ENCODE measurements around the gene CASP14.
"Not testable (repeated sequence)": the region's sequence is repeated elsewhere in the genome, so short reads cannot be mapped to it uniquely, and the experiment has no call there.

The CASP14 gene

GRCh38 chr19:15074371-15074770 is 25.1 kb downstream of the CASP14 start:
- Histone ChIP-seq H3K79me2 (ENCODE audit: insufficient read depth, low read length) (no peaks in the 10 kb centered on the region), H2AFZ (ENCODE audit: low read length) (no peak overlapping the region), H3K27ac (ENCODE audit: low read depth, low read length, poor library complexity, severe bottlenecking) (no peak overlapping the region), H3K4me1 (ENCODE audit: insufficient read depth, low read length, severe bottlenecking) (no peaks in the 10 kb centered on the region), H3K27me3 (ENCODE audit: insufficient read depth, low read length) (no peaks in the 10 kb centered on the region), H3K9me2 (ENCODE audit: low read depth, low read length) (no peaks in the 10 kb centered on the region), H3K4me3 (ENCODE audit: low read depth, low read length, poor library complexity, severe bottlenecking) (no peak overlapping the region), H3F3A (ENCODE audit: insufficient read depth, low read length) (no peaks in the 10 kb centered on the region), H3K9ac (ENCODE audit: low read length) (no peak overlapping the region), H3K4me2 (ENCODE audit: low read length) (no peak overlapping the region), H3K9me3 (ENCODE audit: low read length) (no peaks in the 10 kb centered on the region), H4K20me1 (ENCODE audit: insufficient read depth, low read length) (no peaks in the 10 kb centered on the region), H3K36me3 (ENCODE audit: insufficient read depth, low read length) (no peaks in the 10 kb centered on the region)
- no peak for TF ChIP-seq CTCF (IDR thresholded peaks at IDR 0.05; ENCODE audit: low read length)
- no peak for TF ChIP-seq EZH2 (IDR thresholded peaks at IDR 0.05; ENCODE audit: borderline replicate concordance, low read length)

GRCh38 chr19:15075806-15076205 is 26.5 kb downstream of the CASP14 start:
- no peaks in the 10 kb centered on the region for H3K27me3 ChIP-seq (ENCODE audit: insufficient read depth, low read length)
- H3K4me2 ChIP-seq (ENCODE audit: low read length): no peak overlapping the region
- H3K4me3 ChIP-seq (ENCODE audit: low read depth, low read length, poor library complexity, severe bottlenecking): no peak overlapping the region
- no peak overlapping the region for H3K27ac ChIP-seq (ENCODE audit: low read depth, low read length, poor library complexity, severe bottlenecking)
- no peaks in the 10 kb centered on the region for H3K9me2 ChIP-seq (ENCODE audit: low read depth, low read length)
- no peaks in the 10 kb centered on the region for H3F3A ChIP-seq (ENCODE audit: insufficient read depth, low read length)
- H3K4me1 ChIP-seq (ENCODE audit: insufficient read depth, low read length, severe bottlenecking): no peaks in the 10 kb centered on the region
- H2AFZ ChIP-seq (ENCODE audit: low read length): no peak overlapping the region
- no peaks in the 10 kb centered on the region for H3K79me2 ChIP-seq (ENCODE audit: insufficient read depth, low read length)
- TF ChIP-seq EZH2 (IDR thresholded peaks at IDR 0.05; ENCODE audit: borderline replicate concordance, low read length) (no peak), CTCF (IDR thresholded peaks at IDR 0.05; ENCODE audit: low read length) (no peak)
- H3K36me3 ChIP-seq (ENCODE audit: insufficient read depth, low read length): no peaks in the 10 kb centered on the region
- no peaks in the 10 kb centered on the region for H3K9me3 ChIP-seq (ENCODE audit: low read length)
- H4K20me1 ChIP-seq (ENCODE audit: insufficient read depth, low read length): no peaks in the 10 kb centered on the region
- H3K9ac ChIP-seq (ENCODE audit: low read length): no peak overlapping the region

GRCh38 chr19:15080002-15080401 is 30.7 kb downstream of the CASP14 start:
- not testable (repeated sequence) for H4K20me1 ChIP-seq (ENCODE audit: insufficient read depth, low read length); H2AFZ ChIP-seq (ENCODE audit: low read length); H3F3A ChIP-seq (ENCODE audit: insufficient read depth, low read length); H3K9ac ChIP-seq (ENCODE audit: low read length); H3K9me3 ChIP-seq (ENCODE audit: low read length); H3K4me3 ChIP-seq (ENCODE audit: low read depth, low read length, poor library complexity, severe bottlenecking); H3K27ac ChIP-seq (ENCODE audit: low read depth, low read length, poor library complexity, severe bottlenecking); H3K27me3 ChIP-seq (ENCODE audit: insufficient read depth, low read length); H3K4me2 ChIP-seq (ENCODE audit: low read length); H3K9me2 ChIP-seq (ENCODE audit: low read depth, low read length); H3K36me3 ChIP-seq (ENCODE audit: insufficient read depth, low read length); H3K79me2 ChIP-seq (ENCODE audit: insufficient read depth, low read length); H3K4me1 ChIP-seq (ENCODE audit: insufficient read depth, low read length, severe bottlenecking)

- Histone ChIP-seq H3K4me3 (ENCODE audit: low read depth, low read length, poor library complexity, severe bottlenecking) (no peak within 1 kb of the TSS), H3K27ac (ENCODE audit: low read depth, low read length, poor library complexity, severe bottlenecking) (no peak within 1 kb of the TSS), H3K9me2 (ENCODE audit: low read depth, low read length) (no peaks in the 10 kb centered on the region), H3F3A (ENCODE audit: insufficient read depth, low read length) (no peaks in the 10 kb centered on the region), H3K9me3 (ENCODE audit: low read length) (no peaks in the 10 kb centered on the region), H3K36me3 (ENCODE audit: insufficient read depth, low read length) (no peaks in the 10 kb centered on the region), H3K27me3 (ENCODE audit: insufficient read depth, low read length) (peaks cover 4% of the 10 kb centered on the region; the same call in 1 of the 2 replicates), H4K20me1 (ENCODE audit: insufficient read depth, low read length) (no peaks in the 10 kb centered on the region), H2AFZ (ENCODE audit: low read length) (no peak within 1 kb of the TSS), H3K79me2 (ENCODE audit: insufficient read depth, low read length) (no peaks in the 10 kb centered on the region), H3K4me1 (ENCODE audit: insufficient read depth, low read length, severe bottlenecking) (no peaks in the 10 kb centered on the region), H3K4me2 (ENCODE audit: low read length) (no peak within 1 kb of the TSS), H3K9ac (ENCODE audit: low read length) (no peak within 1 kb of the TSS)
- no peak for TF ChIP-seq CTCF (IDR thresholded peaks at IDR 0.05; ENCODE audit: low read length)
- TF ChIP-seq EZH2 (IDR thresholded peaks at IDR 0.05; ENCODE audit: borderline replicate concordance, low read length): no peak
These were observed 32.6 kb downstream of the CASP14 start, which contains the start of gene OR1I1 for GRCh38 chr19:15081911-15082310. Gene OR1I1, plus strand, starts transcription at chr19:15082211. Its CDS starts 4,855 bp downstream, at chr19:15087066.
